Measurements from ENCODE around the gene RAB3C.

DNA sequence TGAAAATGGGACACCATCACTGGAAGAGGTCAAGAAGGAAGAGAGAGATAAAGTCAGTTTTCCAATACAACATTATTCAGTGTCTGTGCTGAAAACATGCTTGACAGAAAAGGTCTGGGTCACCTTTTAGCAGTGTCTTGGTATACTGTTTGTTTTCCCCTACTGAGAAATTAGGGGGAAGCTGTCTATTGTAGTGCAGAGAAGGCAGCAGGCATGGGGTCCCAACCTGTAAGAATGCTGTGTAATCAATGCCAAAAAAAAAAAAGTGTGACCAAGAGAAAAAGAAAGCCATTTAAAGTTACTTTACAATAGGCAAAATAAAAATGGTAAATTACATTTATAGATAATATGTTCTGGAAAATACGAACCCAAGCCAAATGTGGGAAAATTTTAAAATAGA lies 139.3 kb downstream of the RAB3C start:
- TF ChIP-seq, protein P1, sequence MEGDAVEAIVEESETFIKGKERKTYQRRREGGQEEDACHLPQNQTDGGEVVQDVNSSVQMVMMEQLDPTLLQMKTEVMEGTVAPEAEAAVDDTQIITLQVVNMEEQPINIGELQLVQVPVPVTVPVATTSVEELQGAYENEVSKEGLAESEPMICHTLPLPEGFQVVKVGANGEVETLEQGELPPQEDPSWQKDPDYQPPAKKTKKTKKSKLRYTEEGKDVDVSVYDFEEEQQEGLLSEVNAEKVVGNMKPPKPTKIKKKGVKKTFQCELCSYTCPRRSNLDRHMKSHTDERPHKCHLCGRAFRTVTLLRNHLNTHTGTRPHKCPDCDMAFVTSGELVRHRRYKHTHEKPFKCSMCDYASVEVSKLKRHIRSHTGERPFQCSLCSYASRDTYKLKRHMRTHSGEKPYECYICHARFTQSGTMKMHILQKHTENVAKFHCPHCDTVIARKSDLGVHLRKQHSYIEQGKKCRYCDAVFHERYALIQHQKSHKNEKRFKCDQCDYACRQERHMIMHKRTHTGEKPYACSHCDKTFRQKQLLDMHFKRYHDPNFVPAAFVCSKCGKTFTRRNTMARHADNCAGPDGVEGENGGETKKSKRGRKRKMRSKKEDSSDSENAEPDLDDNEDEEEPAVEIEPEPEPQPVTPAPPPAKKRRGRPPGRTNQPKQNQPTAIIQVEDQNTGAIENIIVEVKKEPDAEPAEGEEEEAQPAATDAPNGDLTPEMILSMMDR (IDR thresholded peaks at IDR 0.05; ENCODE audit: low read length): no peak
- TF ChIP-seq EZH2 (optimal IDR thresholded peaks at IDR 0.05; ENCODE audit: low read depth, low read length) (no peak), EZH2phosphoT487 (IDR thresholded peaks at IDR 0.05; ENCODE audit: low read length) (no peak)
